Stimulated activated CD8-positive, alpha-beta memory T cell treated with anti-CD3 and anti-CD28 coated beads, Interleukin-15, amount 100 ng/mL, for 4 hours (primary cell): Measurements from ENCODE around the gene PHF21B.
"Not testable (repeated sequence)": the region's sequence is repeated elsewhere in the genome, so short reads cannot be mapped to it uniquely, and the experiment has no call there.

ENCODE experiments used
- DNase-seq, 2 donors: peaks; one replicate each; pipeline ENCODE4 v3.0.0-alpha.2; 2020; ENCODE audit warnings: low read depth in 2 of 2

Gene PHF21B

GRCh38 chr22:44935724-44936123 is 74.1 kb downstream of the PHF21B start:
- no peak for DNase-seq

GRCh38 chr22:44934454-44934735 is 75.4 kb downstream of the PHF21B start:
- DNase-seq, result no peak

GRCh38 chr22:44933666-44934453 is 75.9 kb downstream of the PHF21B start:
- no peak for DNase-seq

- DNase-seq, result no peak
These were observed 77.3 kb downstream of the PHF21B start for GRCh38 chr22:44932493-44932892.

GRCh38 chr22:44931766-44932165 is 78.0 kb downstream of the PHF21B start:
- DNase-seq, result no peak

GRCh38 chr22:44931077-44931540 is 78.7 kb downstream of the PHF21B start:
- no peak for DNase-seq

GRCh38 chr22:44930711-44931035 is 79.1 kb downstream of the PHF21B start:
- DNase-seq, result no peak

GRCh38 chr22:44930016-44930710 is 79.6 kb downstream of the PHF21B start:
- DNase-seq, result no peak

GRCh38 chr22:44929359-44930015 is 80.3 kb downstream of the PHF21B start:
- DNase-seq, result no peak

- no peak for DNase-seq
These were observed 81.0 kb downstream of the PHF21B start for GRCh38 chr22:44928711-44929358.

- no peak for DNase-seq
These were observed 81.7 kb downstream of the PHF21B start for GRCh38 chr22:44928136-44928463.

- no peak for DNase-seq
These were observed 82.2 kb downstream of the PHF21B start for GRCh38 chr22:44927463-44928135.

GRCh38 chr22:44926491-44927415 is 83.1 kb downstream of the PHF21B start:
- no peak for DNase-seq

GRCh38 chr22:44926124-44926475 is 83.7 kb downstream of the PHF21B start:
- no peak for DNase-seq

- DNase-seq, result no peak
These were observed 84.2 kb downstream of the PHF21B start for GRCh38 chr22:44925465-44926123.

- no peak for DNase-seq
These were observed 85.1 kb downstream of the PHF21B start for GRCh38 chr22:44924710-44925109.

GRCh38 chr22:44924098-44924497 is 85.7 kb downstream of the PHF21B start:
- DNase-seq, result no peak

- DNase-seq, result not testable (repeated sequence)
These were observed 88.0 kb downstream of the PHF21B start for GRCh38 chr22:44921766-44922165.

- no peak for DNase-seq
These were observed 89.6 kb downstream of the PHF21B start for GRCh38 chr22:44920183-44920582.

GRCh38 chr22:44919691-44920090 is 90.1 kb downstream of the PHF21B start:
- DNase-seq, result no peak
